Subcutaneous adipose tissue (tissue), 4 donors: ENCODE results near the gene CBFB. TPM values are rescaled to one million over a fixed set of nuclear protein-coding genes. Genes with fewer than 3 reads are reported as not detected.

Experiments
- CTCF ChIP-seq: fragments of 450-650 bp; IDR thresholded peaks from one replicate; pipeline ENCODE4 v1.5.1; 2016; ENCODE audit warnings: low read depth, mild to moderate bottlenecking, control low read depth, antibody characterized with exemption, moderate library complexity
- total RNA-seq, 4 donors: library from RNA; depleted of rRNA; stranded (reverse); fragments of >200 nt; gene quantifications; one replicate each; pipeline ENCODE4 v1.1.0, GENCODE V29; 2016

CBFB gene
- total RNA-seq, 4 donors from 2014 or later = 35.2 to 46.2 (median 42.4) TPM

- no peak for TF ChIP-seq CTCF
Measured at GRCh38 chr16:67088551-67088950, 59.6 kb downstream of the CBFB start.

GRCh38 chr16:67089101-67089500 is 60.2 kb downstream of the CBFB start:
- no peak for TF ChIP-seq CTCF

- TF ChIP-seq CTCF = no peak
Measured at GRCh38 chr16:67091906-67092566, 63.1 kb downstream of the CBFB start.

GRCh38 chr16:67093098-67093726 is 64.3 kb downstream of the CBFB start:
- TF ChIP-seq CTCF = no peak

- TF ChIP-seq CTCF = no peak
Measured at GRCh38 chr16:67098599-67098998, 69.7 kb downstream of the CBFB start.

GRCh38 chr16:67100569-67101310 is 71.8 kb downstream of the CBFB start:
- no peak for TF ChIP-seq CTCF
